ENCODE results near the gene REEP1.

REEP1 gene

DNA sequence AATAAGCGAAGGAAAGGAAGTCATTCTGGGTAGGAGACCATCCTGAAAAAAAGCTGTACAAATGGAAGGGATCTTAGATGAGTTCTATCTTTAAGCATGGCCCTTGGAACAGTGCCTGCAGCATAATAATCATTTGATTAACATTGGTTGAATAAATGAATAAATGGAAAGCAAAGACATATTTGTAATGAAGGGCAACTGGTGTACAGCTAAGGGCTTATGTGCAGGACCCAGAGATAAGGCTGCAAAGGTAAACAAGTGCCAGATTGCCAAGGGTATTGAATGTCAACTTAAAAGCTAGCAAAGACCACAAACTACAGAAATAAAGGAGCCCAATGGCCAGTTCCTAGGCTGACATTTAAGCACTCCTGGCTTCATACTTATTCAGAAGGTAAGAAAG is 161.6 kb downstream of the REEP1 start:
- Histone ChIP-seq H3F3A (ENCODE audit: insufficient read depth) (peaks cover 4% of the 10 kb centered on the region; the same call in 1 of the 2 replicates), H4K20me1 (ENCODE audit: low read depth, low read length) (no peaks in the 10 kb centered on the region; the same call in 1 of the 2 replicates), H3K9ac (ENCODE audit: low read length) (no peak overlapping the region), H3K9me2 (replicated peaks; ENCODE audit: insufficient read depth, low read length) (no peaks in the 10 kb centered on the region), H2AFZ (ENCODE audit: low read depth, low read length, severe bottlenecking) (no peak overlapping the region), H3K36me3 (ENCODE audit: low read length) (peaks cover 12% of the 10 kb centered on the region), H3K27me3 (ENCODE audit: low read length) (no peaks in the 10 kb centered on the region), H3K27ac (ENCODE audit: low read depth, low read length) (no peak overlapping the region), H3K9me3 (ENCODE audit: insufficient read depth, low read length) (no peaks in the 10 kb centered on the region), H3K79me2 (ENCODE audit: insufficient read depth, low read length) (peaks cover 22% of the 10 kb centered on the region), H3K4me3 (ENCODE audit: insufficient read depth, low read length, poor library complexity, severe bottlenecking) (no peak overlapping the region), H3K4me2 (ENCODE audit: low read depth, low read length, poor library complexity, severe bottlenecking) (no peak overlapping the region)
- TF ChIP-seq, protein P1, sequence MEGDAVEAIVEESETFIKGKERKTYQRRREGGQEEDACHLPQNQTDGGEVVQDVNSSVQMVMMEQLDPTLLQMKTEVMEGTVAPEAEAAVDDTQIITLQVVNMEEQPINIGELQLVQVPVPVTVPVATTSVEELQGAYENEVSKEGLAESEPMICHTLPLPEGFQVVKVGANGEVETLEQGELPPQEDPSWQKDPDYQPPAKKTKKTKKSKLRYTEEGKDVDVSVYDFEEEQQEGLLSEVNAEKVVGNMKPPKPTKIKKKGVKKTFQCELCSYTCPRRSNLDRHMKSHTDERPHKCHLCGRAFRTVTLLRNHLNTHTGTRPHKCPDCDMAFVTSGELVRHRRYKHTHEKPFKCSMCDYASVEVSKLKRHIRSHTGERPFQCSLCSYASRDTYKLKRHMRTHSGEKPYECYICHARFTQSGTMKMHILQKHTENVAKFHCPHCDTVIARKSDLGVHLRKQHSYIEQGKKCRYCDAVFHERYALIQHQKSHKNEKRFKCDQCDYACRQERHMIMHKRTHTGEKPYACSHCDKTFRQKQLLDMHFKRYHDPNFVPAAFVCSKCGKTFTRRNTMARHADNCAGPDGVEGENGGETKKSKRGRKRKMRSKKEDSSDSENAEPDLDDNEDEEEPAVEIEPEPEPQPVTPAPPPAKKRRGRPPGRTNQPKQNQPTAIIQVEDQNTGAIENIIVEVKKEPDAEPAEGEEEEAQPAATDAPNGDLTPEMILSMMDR (IDR thresholded peaks at IDR 0.05; ENCODE audit: insufficient read depth, low read length, poor library complexity, severe bottlenecking), result no peak
- no peak for TF ChIP-seq EZH2phosphoT487 (conservative IDR thresholded peaks at IDR 0.05; ENCODE audit: low read length)

DNA sequence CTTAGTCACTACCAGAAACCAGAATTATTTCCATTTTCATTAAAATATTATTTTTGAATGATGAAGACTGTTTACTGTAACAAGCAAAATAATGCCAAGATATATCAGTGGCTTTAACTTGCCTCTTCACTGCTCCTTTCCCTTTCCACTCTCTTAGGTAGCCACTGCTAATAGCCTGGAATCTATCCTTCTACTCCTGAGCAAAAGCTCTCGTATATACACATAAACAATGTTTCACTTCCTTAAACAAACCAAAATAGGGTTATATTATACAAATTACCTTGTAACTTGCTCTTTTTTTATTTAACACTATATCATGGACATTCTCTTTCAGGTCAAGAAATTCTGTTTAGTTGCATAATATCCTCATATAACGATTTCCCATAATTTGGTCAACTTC is 163.0 kb downstream of the REEP1 start:
- Histone ChIP-seq H3K9me2 (replicated peaks; ENCODE audit: insufficient read depth, low read length) (no peaks in the 10 kb centered on the region), H3K27me3 (ENCODE audit: low read length) (no peaks in the 10 kb centered on the region), H3K27ac (ENCODE audit: low read depth, low read length) (peak overlapping the region; percentile 33; the same call in 1 of the 2 replicates), H3K4me2 (ENCODE audit: low read depth, low read length, poor library complexity, severe bottlenecking) (peak overlapping the region; percentile 7), H3K9ac (ENCODE audit: low read length) (no peak overlapping the region), H3K4me3 (ENCODE audit: insufficient read depth, low read length, poor library complexity, severe bottlenecking) (no peak overlapping the region), H4K20me1 (ENCODE audit: low read depth, low read length) (no peaks in the 10 kb centered on the region), H3F3A (ENCODE audit: insufficient read depth) (peaks cover 4% of the 10 kb centered on the region; the same call in 1 of the 2 replicates), H3K79me2 (ENCODE audit: insufficient read depth, low read length) (peaks cover 19% of the 10 kb centered on the region), H2AFZ (ENCODE audit: low read depth, low read length, severe bottlenecking) (no peak overlapping the region), H3K36me3 (ENCODE audit: low read length) (peaks cover 14% of the 10 kb centered on the region), H3K9me3 (ENCODE audit: insufficient read depth, low read length) (no peaks in the 10 kb centered on the region)
- TF ChIP-seq EZH2phosphoT487 (conservative IDR thresholded peaks at IDR 0.05; ENCODE audit: low read length), result no peak
- TF ChIP-seq, protein P1 (IDR thresholded peaks at IDR 0.05; ENCODE audit: insufficient read depth, low read length, poor library complexity, severe bottlenecking), result no peak

DNA sequence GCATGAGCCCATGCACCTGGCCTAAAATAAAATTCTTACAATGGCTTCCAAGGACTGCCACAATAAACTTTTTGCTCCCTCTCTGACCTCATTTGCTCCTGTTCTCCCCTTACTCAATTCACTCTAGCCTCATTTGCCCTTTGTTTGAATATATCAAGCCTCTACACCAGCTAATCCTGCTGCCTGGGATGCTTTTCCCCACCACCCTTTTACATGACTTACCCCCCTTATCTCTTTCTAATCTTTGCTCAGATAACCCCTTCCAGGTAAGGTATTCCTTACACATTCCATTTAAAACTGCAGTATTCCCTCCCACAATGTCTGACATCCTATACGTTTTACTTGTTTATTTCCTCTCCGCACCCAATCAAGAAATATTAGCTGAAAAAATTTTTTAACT is 164.8 kb downstream of the REEP1 start:
- TF ChIP-seq EZH2phosphoT487 (conservative IDR thresholded peaks at IDR 0.05; ENCODE audit: low read length), result no peak
- TF ChIP-seq, protein P1 (IDR thresholded peaks at IDR 0.05; ENCODE audit: insufficient read depth, low read length, poor library complexity, severe bottlenecking), result no peak
- no peak overlapping the region for H3K4me2 ChIP-seq (ENCODE audit: low read depth, low read length, poor library complexity, severe bottlenecking)
- H4K20me1 ChIP-seq (ENCODE audit: low read depth, low read length), result no peaks in the 10 kb centered on the region
- H3K9me2 ChIP-seq (replicated peaks; ENCODE audit: insufficient read depth, low read length), result no peaks in the 10 kb centered on the region
- peaks cover 4% of the 10 kb centered on the region; the same call in 1 of the 2 replicates for H3F3A ChIP-seq (ENCODE audit: insufficient read depth)
- H2AFZ ChIP-seq (ENCODE audit: low read depth, low read length, severe bottlenecking), result no peak overlapping the region
- H3K9me3 ChIP-seq (ENCODE audit: insufficient read depth, low read length), result no peaks in the 10 kb centered on the region
- H3K27ac ChIP-seq (ENCODE audit: low read depth, low read length), result no peak overlapping the region
- H3K9ac ChIP-seq (ENCODE audit: low read length), result no peak overlapping the region
- peaks cover 15% of the 10 kb centered on the region for H3K79me2 ChIP-seq (ENCODE audit: insufficient read depth, low read length)
- no peak overlapping the region for H3K4me3 ChIP-seq (ENCODE audit: insufficient read depth, low read length, poor library complexity, severe bottlenecking)
- H3K27me3 ChIP-seq (ENCODE audit: low read length), result no peaks in the 10 kb centered on the region
- H3K36me3 ChIP-seq (ENCODE audit: low read length), result peaks cover 17% of the 10 kb centered on the region
